ENCODE measurements around the gene THRA.

DNA sequence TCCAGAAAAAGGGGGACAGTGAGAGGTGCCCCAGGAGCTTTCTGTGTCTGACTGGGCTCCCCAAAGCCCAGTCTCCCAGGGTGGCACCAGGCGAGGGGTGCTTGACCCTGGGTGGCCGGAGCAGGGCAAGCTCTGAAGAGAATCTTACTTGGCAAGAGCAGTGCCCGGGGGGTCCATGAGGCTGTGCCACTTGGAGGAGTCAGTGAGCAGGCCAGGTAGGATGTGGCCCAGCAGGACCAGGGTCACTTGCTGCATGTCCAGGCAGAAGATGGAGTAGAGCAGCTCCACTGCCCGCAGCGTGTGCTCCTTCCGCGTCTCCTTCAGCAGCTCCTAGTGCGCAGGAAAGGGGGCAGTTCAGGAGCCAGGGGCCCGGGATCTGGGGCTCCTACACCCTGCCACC is 40.3 kb upstream of the THRA start:
- TF ChIP-seq POLR2A (IDR thresholded peaks at IDR 0.05; ENCODE audit: low read depth, low read length) (no peak), POLR2AphosphoS5 (IDR thresholded peaks at IDR 0.05; ENCODE audit: low read depth, low read length) (no peak), TAF1 (IDR thresholded peaks at IDR 0.05; ENCODE audit: borderline replicate concordance, low read depth, low read length) (no peak)

Measured in GM12892 (cell line).